HEK293T (cell line): Measurements from ENCODE around the gene ADAMTS3.

Experiments
- BHLHE40 ChIP-seq: fragments of 450-650 bp; IDR thresholded peaks from 2 replicates; pipeline ENCODE4 v1.6.1; 2016; ENCODE audit warnings: mild to moderate bottlenecking, moderate library complexity, borderline replicate concordance
- ELF4 ChIP-seq: fragments of 450-650 bp; IDR thresholded peaks from 2 replicates; pipeline ENCODE4 v1.6.1; 2017; ENCODE audit warnings: antibody characterized with exemption
- FOXA1 ChIP-seq: fragments of 450-650 bp; IDR thresholded peaks from 2 replicates; pipeline ENCODE4 v1.6.1; 2016; ENCODE audit warnings: mild to moderate bottlenecking
- FOXK2 ChIP-seq: fragments of 450-650 bp; IDR thresholded peaks from 2 replicates; pipeline ENCODE4 v1.6.1; 2016; ENCODE audit warnings: mild to moderate bottlenecking
- FOXM1 ChIP-seq: fragments of 450-650 bp; IDR thresholded peaks from 2 replicates; pipeline ENCODE4 v1.6.1; 2017; ENCODE audit warnings: mild to moderate bottlenecking, borderline replicate concordance
- HDGF ChIP-seq: fragments of 450-650 bp; IDR thresholded peaks from 2 replicates; pipeline ENCODE4 v1.6.1; 2017; ENCODE audit warnings: antibody characterized with exemption, borderline replicate concordance
- LEF1 ChIP-seq: fragments of 450-650 bp; IDR thresholded peaks from 2 replicates; pipeline ENCODE4 v1.6.1; 2017; ENCODE audit warnings: mild to moderate bottlenecking, borderline replicate concordance
- PKNOX1 ChIP-seq: fragments of 450-650 bp; IDR thresholded peaks from 2 replicates; pipeline ENCODE4 v1.6.1; 2016
- SP1 ChIP-seq: fragments of 450-650 bp; IDR thresholded peaks from 2 replicates; pipeline ENCODE4 v1.6.1; 2017
- SUZ12 ChIP-seq: fragments of 450-650 bp; IDR thresholded peaks from 2 replicates; pipeline ENCODE4 v1.6.1; 2016; ENCODE audit warnings: mild to moderate bottlenecking
- TARDBP ChIP-seq: fragments of 450-650 bp; IDR thresholded peaks from 2 replicates; pipeline ENCODE4 v1.6.1; 2016
- ZNF384 ChIP-seq: fragments of 450-650 bp; IDR thresholded peaks from 2 replicates; pipeline ENCODE4 v1.6.1; 2016

DNA sequence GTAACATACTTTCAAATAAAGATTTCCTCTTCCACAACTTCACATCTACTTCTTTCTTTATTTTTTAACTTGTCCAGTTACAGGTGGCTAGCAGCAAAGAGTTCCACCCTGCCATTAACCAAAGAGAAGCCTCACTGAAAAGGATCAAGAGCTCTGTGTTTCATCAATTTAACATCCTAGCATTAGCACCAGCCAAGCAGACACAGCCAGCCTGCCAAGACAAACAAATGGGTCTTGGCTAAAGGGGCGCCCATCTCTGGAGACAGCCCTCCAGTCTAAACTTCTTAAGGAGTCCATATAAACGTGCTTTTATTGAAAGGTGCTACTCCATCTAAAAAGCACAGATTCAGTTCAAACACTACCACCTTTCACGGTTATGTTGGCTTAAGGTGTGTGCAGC, 105.3 kb downstream of the ADAMTS3 start:
- TF ChIP-seq ELF4 (no peak), FOXM1 (no peak), BHLHE40 (no peak), FOXK2 (no peak), LEF1 (no peak), SP1 (no peak), HDGF (no peak), SUZ12 (no peak), PKNOX1 (no peak), TARDBP (no peak), FOXA1 (no peak), ZNF384 (no peak)
